Brain microvascular endothelial cell (primary cell): ENCODE results near the gene SAFB.
A peak's percentile ranks its signal among the peaks of the same experiment; 100 is the strongest.

Experiments used
- DNase-seq: peaks from one replicate; pipeline ENCODE4 v3.0.0-alpha.2; 2020
- H3K27ac ChIP-seq: fragments of 250-450 bp; sonication (Bioruptor Pico); 2 replicates; pipeline ENCODE4 v1.5.1; 2020; ENCODE audit warnings: mild to moderate bottlenecking, moderate library complexity
- H3K27me3 ChIP-seq: fragments of 250-450 bp; sonication (Bioruptor Pico); replicated peaks from 2 replicates; pipeline ENCODE4 v1.5.1; 2020; ENCODE audit warnings: mild to moderate bottlenecking
- H3K36me3 ChIP-seq: fragments of 250-450 bp; sonication (Bioruptor Pico); replicated peaks from 2 replicates; pipeline ENCODE4 v1.5.1; 2020; ENCODE audit warnings: mild to moderate bottlenecking
- H3K4me3 ChIP-seq: 2 replicates; pipeline ENCODE4 v1.5.1; 2011; ENCODE audit warnings: low read depth, mild to moderate bottlenecking, control low read depth, low read length, moderate library complexity
- CTCF ChIP-seq: IDR thresholded peaks from 2 replicates; pipeline ENCODE4 v1.5.1; 2011; ENCODE audit warnings: low read depth, mild to moderate bottlenecking, moderate library complexity, low read length, control low read depth, inconsistent platforms; ENCODE audit errors: missing control alignments
- in situ Hi-C: cut with HindIII; loops from 2 replicates; pipeline ENCODE4 v1.10.0; 2017; ENCODE audit warnings: low sequenced_read_pairs, low pct_ligation_motif_present

SAFB gene

GRCh38 chr19:5580161-5580571 is 42.7 kb upstream of the SAFB start:
- Histone ChIP-seq H3K36me3 (no peaks in the 10 kb centered on the region), H3K27me3 (no peaks in the 10 kb centered on the region), H3K4me3 (no peak overlapping the region), H3K27ac (no peak overlapping the region)
- no peak for TF ChIP-seq CTCF
- DNase-seq = no peak
- in situ Hi-C loops = no loop called here

GRCh38 chr19:5585461-5586299 is 37.2 kb upstream of the SAFB start:
- Histone ChIP-seq H3K27me3 (no peaks in the 10 kb centered on the region), H3K4me3 (no peak overlapping the region), H3K36me3 (peaks cover 40% of the 10 kb centered on the region), H3K27ac (no peak overlapping the region)
- in situ Hi-C loops = no loop called here
- no peak for TF ChIP-seq CTCF
- peak; percentile 16 for DNase-seq

- DNase-seq = no peak
- Histone ChIP-seq H3K4me3 (no peak overlapping the region), H3K27ac (no peak overlapping the region), H3K36me3 (peaks cover 45% of the 10 kb centered on the region), H3K27me3 (no peaks in the 10 kb centered on the region)
- TF ChIP-seq CTCF = no peak
- in situ Hi-C loops = no loop called here
Measured at GRCh38 chr19:5586300-5587070, 36.4 kb upstream of the SAFB start.

GRCh38 chr19:5587071-5587455 is 35.8 kb upstream of the SAFB start:
- Histone ChIP-seq H3K27ac (no peak overlapping the region), H3K27me3 (no peaks in the 10 kb centered on the region), H3K4me3 (no peak overlapping the region), H3K36me3 (peaks cover 51% of the 10 kb centered on the region)
- in situ Hi-C loops = no loop called here
- TF ChIP-seq CTCF = no peak
- no peak for DNase-seq

GRCh38 chr19:5587661-5588060 is 35.2 kb upstream of the SAFB start:
- Histone ChIP-seq H3K27ac (no peak overlapping the region), H3K36me3 (peaks cover 57% of the 10 kb centered on the region), H3K4me3 (no peak overlapping the region), H3K27me3 (no peaks in the 10 kb centered on the region)
- DNase-seq = no peak
- no peak for TF ChIP-seq CTCF
- in situ Hi-C loops = no loop called here
